ENCODE measurements around the gene CUBN.

CUBN gene

DNA sequence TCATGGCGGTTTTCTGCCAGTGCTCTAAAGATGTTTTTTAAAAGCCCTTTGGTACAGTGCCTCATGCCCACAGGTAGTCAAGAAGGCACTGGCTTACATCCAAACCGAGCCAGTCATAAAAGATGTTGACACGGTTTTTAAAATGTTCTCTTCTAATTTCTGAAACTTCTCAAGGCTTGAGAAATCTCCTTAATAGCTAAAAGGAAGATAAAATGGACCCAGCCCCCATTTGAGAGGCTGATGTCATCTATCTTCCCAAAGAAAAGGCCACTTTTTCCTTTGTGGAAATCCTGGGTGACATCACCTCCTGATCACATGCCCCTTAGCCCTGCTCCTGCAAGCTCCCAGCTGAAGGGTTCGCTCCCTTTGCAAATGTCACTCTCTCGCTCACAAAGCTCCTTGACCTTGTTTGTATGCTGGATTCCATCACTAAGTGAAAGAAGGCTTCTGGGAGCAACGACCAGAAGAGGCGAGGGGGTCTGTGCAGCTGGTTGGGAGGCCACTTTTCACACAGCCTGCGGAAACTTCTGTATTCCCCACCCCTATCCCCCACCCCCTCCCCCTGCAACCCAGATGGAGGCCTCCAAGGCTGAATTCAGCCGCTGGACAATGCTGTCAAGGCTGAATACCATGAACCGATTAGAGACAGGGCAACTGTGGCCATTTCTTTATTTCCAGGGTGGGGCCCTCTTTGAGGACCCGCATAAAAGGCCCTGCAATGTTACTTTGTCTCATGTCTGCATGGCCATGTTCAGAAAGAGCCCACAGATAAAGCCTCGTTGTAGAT lies 122.8 kb downstream of the CUBN start:
- DNase-seq, result peak in 1 of 4 experiments; percentile 7

DNA sequence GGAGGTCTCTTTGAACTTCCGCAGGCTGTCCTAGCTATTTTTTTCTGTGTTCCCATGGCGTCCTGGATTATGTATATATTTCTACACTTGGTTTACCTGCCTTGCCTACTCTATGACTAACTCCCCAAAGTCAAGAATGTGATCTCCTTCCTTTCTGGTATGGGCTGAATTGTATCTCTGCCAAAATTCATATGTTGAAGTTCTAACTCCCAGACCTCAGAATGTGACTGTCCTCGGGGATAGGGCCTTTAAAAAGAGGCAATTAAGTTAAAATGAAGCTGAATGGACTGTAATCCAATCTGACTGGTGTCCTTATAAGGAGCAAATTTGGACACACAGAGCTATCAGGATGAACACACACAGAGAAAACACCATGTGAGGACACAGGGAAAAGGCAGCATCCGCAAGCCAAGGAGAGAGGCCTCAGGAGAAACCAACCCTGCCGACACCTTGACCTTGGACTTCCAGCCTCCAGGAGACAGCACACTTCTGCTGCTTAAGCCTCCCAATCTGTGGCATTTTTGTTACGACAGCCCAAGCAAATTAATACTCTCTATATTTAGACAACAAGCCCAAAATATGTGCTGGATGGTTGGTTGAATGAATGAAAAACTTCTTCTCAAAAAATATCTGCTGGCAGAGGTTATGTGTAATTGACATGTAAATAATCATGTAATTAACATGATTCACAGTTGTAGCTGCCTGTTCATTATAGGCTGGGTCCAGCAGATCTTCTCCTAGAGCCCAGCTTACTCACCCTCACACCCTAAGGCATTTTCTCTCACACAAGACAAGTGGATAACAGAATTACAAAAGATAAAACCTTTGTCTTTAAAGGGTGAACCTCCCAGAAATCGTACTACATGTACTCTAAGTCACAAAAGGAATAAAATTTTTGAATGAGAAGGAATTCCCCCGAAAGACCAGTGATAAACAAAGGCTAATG lies 123.7 kb downstream of the CUBN start:
- DNase-seq, result no peak

DNA sequence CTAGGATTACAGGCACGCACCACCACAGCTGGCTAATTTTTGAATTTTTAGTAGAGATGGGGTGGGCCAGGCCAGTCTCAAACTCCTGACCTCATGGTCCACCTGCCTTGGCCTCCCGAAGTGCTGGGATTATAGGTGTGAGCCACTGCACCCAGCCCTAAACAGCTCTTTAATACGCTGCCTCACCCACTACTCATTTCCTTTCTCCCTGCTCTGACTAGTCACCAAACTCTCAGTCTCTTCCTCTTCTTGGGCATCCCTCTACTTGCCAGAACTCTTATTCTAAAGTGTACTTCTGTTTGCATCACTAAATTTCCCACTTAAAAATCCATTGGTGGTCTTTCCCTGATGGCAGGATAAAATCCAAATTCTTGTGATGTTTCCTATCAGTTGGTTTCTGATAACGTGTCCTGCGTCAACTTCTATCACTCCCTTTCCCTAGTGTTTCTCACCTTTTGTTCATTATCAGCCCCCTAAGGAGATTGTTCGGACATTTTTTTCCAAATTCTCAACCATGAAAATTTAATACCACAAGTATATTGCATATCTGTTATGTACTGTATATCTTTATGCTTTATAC lies 124.7 kb downstream of the CUBN start:
- DNase-seq, result no peak

DNA sequence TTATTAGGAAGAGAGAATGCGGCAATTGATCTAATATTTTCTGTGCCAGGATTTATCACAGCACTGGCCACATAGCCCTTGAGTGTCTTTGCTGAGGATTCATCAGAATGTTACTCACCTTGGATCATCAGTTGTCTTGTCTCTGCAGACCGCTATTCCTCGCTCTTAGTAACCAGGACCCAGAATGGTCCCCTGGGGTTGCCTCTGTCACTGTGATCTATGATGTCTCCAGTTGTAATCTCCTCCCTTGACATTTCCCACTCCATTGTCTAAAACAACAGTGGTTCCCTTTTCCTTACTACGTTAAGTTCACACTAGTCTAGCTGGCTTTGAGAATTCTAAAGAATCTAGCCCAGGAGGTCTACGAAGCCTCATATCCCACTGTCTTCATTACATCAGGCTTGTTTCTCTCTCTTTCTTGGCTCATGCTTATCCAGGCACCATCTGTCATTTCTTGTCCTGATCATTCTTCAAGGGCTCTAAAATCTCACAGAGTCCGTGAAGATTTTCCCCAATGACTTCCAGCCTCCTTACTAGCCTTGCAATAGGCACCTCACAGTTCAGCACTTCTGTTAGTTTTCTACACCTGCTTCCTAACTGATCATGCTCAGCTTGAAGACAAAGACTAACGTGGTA lies 125.8 kb downstream of the CUBN start:
- no peak for DNase-seq

DNA sequence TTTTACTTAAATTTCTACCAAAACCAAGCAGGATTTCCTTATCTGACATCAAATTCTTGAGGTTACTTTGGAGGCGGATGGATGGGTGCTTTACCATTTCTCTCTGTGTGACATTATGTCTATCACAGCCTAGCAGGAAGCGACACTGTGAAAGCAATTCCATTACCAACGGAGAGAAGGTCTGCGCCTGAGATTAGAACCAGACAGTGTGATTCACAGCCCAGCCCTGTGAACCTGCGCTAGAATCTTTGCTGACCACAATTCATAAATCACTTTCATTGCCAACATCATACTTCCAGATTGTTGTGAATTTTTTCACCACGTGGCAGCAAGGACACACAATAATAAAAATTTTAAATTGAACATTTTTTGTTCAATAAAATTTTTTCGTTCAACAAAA lies 126.5 kb downstream of the CUBN start:
- DNase-seq, result peak in 2 of 4 experiments; percentile 7 to 17

DNA sequence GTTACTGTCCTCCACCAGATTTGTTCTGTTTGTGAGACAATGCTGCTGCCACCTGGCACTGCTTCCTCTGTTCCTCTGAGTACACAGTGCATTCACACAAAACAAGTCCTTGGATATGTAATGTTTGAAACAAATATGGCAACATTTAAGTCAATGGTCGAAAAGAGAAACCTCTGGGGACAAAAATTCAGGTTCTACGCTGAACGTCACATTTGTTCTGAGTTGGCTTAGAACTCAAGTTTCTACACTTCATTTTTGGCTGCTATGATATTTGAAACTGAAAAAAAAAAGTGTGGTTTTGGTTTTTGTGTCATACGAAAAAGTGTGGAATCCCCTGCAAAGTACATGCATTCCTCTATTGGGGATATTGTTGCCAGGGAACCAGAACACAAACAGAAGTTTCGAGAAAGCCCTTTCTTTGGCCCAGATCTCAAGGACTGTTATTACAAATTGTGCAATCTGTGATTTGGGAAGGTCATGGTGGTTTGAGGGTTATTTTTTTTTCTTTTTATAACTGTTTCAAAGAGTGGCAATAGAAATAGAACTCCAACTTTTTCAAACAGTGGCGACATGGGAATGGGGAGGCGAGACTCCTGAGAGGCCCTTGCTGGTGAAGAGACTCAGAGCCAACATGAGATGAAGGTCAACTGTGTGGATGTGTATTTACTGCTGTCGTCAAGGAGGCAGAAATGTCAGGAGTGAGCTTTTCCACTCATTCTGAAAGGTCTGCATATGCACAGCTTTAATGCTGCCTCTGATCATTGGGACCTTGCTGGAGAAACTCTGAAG lies 127.5 kb downstream of the CUBN start:
- DNase-seq, result no peak

DNA sequence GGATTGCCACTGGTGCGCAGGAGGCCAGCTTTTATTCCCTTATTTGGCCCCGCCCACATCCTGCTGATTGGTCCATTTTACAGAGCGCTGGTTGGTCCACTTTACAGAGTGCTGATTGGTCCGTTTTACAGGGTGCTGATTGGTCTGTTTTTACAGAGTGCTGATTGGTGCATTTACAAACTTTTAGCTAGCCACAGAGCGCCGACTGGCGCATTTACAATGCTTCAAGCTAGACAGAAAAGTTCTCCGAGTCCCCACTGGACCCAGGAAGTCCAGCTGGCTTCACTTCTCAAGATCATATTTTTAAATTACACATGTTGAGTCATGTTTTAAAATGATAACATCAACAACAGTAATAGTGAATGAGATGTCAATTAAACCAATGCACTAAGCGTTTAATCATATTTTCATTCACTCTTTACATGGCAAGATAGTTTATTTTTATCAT lies 128.3 kb downstream of the CUBN start:
- no peak for DNase-seq

DNA sequence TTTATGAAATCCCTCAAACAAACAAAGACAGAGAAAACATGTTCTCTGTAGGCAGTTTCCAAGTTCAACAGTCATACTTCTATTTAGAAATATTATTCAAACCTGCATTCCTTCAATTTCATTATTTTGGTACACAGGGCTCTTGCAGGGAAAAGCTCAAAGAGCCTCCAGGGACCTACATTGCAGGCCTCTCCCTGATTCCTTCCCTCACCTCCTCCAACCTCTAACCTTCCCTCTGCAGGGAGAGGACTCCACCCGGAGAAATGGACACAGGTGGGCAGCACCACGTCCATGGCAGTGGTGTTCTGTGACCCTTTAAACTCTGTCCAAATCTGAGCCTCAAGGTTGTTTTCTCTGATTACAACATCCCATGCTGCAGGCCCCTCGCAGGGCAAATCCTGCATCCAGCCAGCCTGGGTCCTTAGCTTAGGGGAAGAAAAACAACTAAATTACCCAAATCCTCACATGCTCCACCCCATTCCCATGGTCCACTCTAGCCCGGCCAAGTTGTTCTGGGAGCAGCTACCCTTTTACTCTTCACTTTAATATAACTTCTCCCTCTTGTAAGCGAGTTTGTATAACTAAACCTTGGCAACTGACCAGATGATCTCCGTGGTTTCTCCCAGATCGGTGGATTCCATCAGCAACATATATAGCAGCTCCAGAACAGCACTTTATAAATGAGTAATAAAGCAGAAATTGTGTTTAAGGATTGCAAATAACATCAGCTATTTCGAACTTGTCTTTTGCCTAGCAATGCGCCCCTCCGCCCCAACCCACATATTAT lies 129.8 kb downstream of the CUBN start:
- no peak for DNase-seq

DNA sequence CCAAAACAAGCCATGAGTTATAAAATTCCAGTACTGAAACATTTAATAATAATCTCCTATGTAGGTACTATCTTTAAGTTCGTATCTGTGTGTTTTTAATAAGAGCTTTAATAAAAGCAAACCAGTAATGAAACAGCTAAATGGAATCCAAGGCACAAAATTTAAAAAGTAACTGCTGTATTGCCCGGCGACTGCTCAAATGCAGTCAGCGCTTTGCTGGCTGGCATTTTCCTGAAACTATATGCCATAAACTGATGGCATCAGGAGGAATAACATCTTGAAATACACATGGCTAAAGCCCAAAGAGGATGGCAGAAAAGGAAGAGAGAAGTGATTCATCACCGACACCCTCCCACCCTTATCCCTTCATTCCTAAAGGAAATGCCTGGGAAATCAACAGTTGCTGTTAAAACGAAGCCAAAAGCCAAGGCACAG lies 133.1 kb downstream of the CUBN start:
- DNase-seq, result no peak

DNA sequence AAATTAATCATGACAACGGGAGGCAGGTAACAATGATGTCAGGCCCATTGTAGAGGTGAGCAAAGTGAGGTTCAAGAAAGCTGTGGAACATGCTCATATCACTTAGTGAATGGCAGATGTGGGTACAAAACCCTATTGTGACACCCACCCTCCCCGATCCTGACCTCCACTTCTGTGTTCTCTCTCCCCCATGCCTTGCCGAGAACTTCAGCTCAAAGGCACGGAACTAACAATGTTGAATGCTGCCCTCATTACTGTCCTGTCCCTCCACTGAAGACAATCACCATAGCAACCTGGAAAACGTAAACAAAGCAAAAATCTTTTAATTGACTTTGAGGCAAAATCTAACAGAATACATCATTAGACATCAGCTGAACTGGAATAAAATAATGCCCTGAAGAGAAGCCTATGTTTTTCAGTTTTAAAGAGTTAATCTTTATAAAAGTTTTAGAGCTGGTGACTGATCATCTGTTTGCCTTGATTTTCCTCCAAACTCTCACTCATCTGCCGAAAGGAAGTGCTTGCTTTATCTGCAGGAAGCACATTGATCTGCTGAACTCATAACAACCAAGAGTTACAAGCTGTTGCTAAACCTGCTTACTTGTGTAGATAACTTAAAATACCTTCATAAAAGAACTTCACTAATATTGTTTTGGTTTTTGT lies 133.6 kb downstream of the CUBN start:
- DNase-seq, result no peak

DNA sequence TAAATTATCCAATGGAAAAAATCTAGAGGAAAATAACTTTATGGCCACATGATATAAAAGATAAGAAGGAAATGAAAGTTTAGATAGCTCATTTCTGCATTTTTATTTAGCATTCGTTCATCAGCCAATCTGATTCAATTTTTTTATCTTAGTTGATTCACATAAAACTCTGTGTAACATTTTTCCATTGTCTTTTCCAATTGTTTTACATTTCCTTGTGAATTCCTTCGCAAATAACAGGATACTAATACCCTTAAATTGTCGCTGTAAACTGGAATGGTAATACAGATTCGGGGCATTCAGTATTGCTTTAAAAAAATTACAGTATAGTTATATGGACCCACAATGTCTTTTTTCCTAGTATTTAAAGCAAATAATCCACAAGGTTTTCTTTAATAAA lies 136.4 kb downstream of the CUBN start:
- no peak for DNase-seq

DNA sequence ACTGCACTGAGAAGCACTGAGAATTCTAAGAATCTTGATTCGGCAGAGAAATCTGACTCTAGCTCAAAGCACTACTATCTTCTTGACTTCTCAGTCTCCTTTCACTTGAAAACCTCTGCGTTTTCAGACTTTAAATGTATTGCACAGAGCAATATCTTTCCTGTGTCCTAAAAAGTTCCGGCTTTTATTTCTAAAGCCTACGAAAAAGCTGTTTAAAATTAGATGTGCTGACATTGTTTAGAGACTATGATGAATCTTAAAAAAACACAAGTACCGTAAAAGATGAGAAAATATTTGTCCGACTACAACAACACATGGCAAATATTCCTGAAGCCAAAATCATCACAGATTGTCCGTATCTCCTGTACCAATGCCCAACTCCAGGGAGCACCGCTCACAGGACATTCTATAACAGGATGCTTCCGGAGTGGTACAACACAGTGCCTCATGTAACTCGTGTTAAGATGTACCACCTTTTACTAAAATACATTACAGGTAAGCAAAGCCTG lies 136.9 kb downstream of the CUBN start:
- no peak for DNase-seq

DNA sequence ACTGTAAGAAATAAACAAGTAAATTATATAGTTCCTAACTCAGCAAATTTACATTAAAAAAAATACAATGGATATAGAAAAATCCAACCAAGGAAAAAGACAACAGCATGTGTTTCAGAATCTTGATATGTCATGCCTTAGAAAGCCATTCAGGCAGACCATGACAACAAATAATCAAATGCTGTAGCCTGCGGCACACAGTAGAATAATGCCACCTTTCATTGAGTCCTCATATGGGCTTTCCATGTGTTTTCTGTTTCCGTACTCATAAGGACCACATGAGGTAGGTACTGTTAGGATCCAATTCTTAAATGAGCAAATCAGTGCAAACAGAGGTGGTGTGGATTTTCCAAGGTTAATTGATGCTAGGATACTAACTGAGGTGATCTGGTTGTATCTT lies 138.6 kb downstream of the CUBN start:
- DNase-seq, result no peak

DNA sequence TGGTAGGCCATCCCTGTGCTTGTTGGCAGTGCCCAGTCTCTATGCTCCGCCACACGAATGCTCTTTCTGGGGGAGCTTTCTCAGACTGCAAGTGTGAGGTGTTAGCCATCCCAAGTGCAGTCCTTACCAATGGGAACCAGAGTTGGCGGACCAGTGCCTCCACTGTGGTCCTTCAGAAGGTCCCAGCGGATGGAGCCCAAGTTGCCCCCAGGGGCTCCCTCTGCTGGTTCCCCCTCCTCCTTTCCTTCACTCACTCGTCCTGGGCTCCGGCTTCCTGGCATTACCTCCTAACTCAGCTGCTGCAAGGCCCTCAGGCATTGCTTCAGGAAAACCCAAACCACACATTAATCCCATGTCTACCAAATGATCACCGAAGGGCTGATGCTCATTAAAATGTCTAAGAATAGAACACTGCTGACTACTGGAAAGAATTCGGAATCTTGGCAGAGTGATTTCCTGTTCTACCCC lies 139.8 kb downstream of the CUBN start:
- no peak for DNase-seq

DNA sequence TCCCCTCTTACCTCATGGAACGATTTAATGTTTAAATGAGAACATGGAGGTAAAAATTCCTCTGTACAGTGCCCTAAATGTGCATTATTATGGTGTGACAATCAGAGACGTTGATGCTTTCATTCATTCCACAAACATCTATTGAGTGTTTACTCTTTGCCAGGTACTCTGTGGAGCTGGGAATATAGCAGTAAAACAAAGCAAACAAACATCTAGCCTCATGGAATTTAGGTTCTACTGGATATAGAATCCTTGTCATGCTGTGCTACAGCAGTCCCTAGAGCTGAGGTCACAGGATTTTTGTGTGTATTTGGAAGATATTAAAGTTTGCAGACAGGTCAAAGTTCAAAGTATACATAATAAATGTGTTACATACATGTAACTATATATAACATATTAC lies 140.7 kb downstream of the CUBN start:
- DNase-seq, result no peak

DNA sequence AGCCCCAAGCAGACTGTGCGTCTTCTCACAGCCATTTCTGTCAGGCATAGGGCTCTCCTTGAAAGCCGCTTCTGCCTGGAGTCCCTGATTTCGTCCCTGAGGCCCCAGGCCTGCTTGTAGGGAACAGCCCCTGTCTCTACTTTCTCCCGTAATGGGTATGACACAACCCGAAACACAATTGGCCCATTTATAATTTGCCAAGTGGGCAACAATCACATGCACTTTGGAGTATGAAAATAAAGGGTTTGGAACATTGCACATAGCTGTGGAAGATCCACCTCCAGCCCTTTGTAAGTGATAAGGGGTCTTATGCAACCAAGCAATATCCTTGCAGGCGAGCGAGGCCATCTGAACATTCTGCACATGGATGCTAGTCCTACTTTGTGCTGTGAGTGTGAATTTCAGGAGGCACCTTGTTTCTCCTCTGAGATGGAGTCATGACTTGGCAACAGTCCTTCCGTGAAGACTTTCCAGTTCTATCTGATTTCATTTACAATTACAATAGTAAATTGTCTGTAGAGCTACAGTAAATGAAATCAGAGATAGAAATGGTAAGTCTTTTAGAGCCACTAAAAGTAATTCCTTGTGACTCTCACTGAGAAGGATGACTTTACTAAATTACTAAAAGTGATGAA lies 141.5 kb downstream of the CUBN start:
- no peak for DNase-seq

DNA sequence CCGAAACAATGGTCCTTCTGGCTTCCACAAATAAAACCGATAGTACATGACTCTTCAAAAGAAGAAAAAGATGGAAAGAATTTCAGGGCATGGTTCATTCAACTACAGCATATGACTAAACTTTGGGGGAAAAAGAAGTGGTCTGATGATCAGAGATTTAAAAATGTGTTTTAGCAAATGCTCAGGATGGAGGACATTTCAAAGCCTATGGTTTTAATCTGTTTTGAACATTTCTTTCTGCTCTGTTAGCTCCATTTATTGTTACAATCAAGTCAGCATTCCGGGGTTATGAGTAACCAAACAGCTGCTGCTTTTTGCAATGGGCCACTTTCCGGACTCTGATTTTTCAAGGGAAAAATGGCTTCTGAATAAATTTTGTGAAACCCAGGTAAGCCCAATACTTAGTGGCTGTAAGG lies 142.4 kb downstream of the CUBN start:
- DNase-seq, result no peak

DNA sequence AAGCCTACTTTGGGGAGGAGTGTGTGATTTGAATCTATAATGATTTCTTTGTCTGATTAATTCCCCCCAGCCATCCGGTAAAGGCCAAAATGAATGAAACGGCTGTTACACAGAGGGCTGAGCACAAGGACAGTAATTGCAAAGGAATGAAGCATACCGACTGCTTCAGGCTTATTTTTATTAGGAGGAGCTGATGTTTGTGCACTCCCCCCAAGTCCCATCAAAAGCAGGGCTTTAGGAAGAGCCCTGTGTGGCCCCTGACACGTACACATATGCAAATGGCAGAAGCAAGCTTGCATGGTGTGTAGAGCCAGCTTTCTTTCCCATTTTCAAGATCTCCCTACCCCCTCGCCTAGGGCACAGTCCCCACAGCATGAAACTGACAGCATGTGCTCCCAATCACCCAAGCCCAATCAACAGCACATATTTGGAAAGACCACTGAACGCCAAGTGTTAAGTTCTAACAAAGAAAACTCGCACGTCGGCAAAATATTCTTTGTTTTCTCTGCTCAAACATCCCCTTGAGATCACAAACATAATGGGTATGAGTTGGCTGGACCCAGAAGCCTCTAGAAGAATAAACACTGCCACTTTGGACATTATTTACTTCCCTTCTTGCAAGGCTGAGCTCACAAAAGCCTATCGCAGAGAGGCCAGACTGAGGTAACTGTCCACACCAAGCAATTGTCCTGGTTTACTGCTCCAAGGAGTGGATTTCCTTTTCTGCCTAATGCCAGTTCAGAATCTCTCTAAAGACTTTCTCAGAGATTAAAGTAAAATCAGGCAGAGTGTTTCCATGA lies 143.0 kb downstream of the CUBN start:
- DNase-seq, result no peak

DNA sequence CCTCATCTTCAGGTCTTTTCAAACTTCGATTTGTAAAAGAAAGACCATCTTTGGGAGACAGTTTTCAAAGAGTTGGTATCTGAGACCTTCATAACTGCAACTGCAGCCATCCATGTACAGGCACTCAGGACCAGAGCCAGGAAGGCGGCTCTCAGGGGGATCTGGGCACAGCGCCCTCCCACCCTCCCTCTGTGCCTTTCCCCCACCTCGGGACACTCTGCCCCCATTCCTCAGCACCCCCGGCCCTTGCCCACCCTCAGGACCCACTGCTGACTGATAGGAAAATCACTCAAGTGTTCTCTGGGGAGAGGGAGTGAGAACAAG lies 143.6 kb downstream of the CUBN start:
- DNase-seq, result no peak

Data from activated naive CD4-positive, alpha-beta T cell (primary cell).